ENCODE data around the gene RGPD4. TPM values are rescaled to one million over a fixed set of nuclear protein-coding genes. Genes with fewer than 3 reads are reported as not detected.
A peak's percentile ranks its signal among the peaks of the same experiment; 100 is the strongest.

RGPD4 gene
- total and polyA plus RNA-seq, 2 of the 8 experiments (the other 6 are each of a cell fraction or from before 2014, with no cell fraction given) = not detected

- no peak overlapping the region for H2AK5ac ChIP-seq (ENCODE audit: low read depth, low read length)
- TF ChIP-seq JUN (IDR thresholded peaks at IDR 0.05; ENCODE audit: low read depth, low read length) (no peak), GTF2F1 (IDR thresholded peaks at IDR 0.05; ENCODE audit: borderline replicate concordance, low read depth, low read length) (no peak), ATF3 (IDR thresholded peaks at IDR 0.05; ENCODE audit: insufficient read depth, low read depth, low read length) (no peak), CTCF (IDR thresholded peaks at IDR 0.05; ENCODE audit: control extremely low read depth in 1 of 3, insufficient read depth in 1 of 3, low read depth in 1 of 3, low read length in 3 of 3) (no peak), SP4 (IDR thresholded peaks at IDR 0.05; ENCODE audit: low read length) (no peak)
- no peaks in the 10 kb centered on the region for H4K20me1 ChIP-seq (replicated peaks in 1 of 2; ENCODE audit: control insufficient read depth in 1 of 2, insufficient read depth in 2 of 2, low read length in 2 of 2)
- H3K4me3 ChIP-seq (ENCODE audit: extremely low read depth in 1 of 4, insufficient read depth in 2 of 4, low read depth in 3 of 4, low read length in 4 of 4) = no peak overlapping the region
- no peaks in the 10 kb centered on the region for H3K23me2 ChIP-seq (ENCODE audit: low read depth, low read length)
- H3K18ac ChIP-seq (ENCODE audit: extremely low read depth, low read length) = no peak overlapping the region
- FAIRE-seq (no peak), DNase-seq (ENCODE audit: low read depth in 1 of 2, low spot score in 2 of 2) (no peak)
- no peaks in the 10 kb centered on the region for H3K79me2 ChIP-seq (ENCODE audit: control insufficient read depth in 1 of 2, insufficient read depth in 2 of 2, low read length in 2 of 2)
- H4K8ac ChIP-seq (ENCODE audit: extremely low read depth, insufficient read depth, low read length) = no peak overlapping the region
- no peaks in the 10 kb centered on the region for H3K9me3 ChIP-seq (ENCODE audit: insufficient read depth in 2 of 2, low read depth in 1 of 2, low read length in 1 of 2)
- H3K79me1 ChIP-seq (ENCODE audit: low read depth, low read length) = no peaks in the 10 kb centered on the region
- no peak overlapping the region for H3K4ac ChIP-seq (replicated peaks; ENCODE audit: insufficient read length, low read depth, low read length)
- no peak overlapping the region for H3K14ac ChIP-seq (ENCODE audit: insufficient read length)
- H2BK20ac ChIP-seq (ENCODE audit: low read length) = no peak overlapping the region
- no peak overlapping the region for H3K4me2 ChIP-seq (ENCODE audit: insufficient read depth in 1 of 2, low read depth in 2 of 2, low read length in 2 of 2)
- no peak overlapping the region for H3K56ac ChIP-seq (replicated peaks; ENCODE audit: insufficient read length, low read depth, low read length)
- ChIA-PET CTCF (ENCODE audit: partially characterized antibody) (interaction anchor here (0.8 to 1.4 kb wide), 5 partner anchors 10 to 262 kb away, joined by 3 to 6 read pairs (median 4); no protein-coding TSS in a partner anchor), POLR2A (ENCODE audit: partially characterized antibody) (no interaction called here)
- no peak overlapping the region for H3K27ac ChIP-seq (ENCODE audit: low read depth, low read length)
- 82% methylated on average over 2 of the region's 2 CpGs; no CpG with 5 or more reads in 1 of the 2 experiments for WGBS, 2 experiments (ENCODE audit: extremely low coverage in 1 of 2, insufficient coverage in 1 of 2, insufficient read length in 1 of 2, insufficient replicate concordance in 2 of 2, low coverage in 1 of 2, low lambda C conversion rate in 2 of 2, missing lambda C conversion rate in 1 of 2)
- H2BK120ac ChIP-seq (replicated peaks; ENCODE audit: low read depth, low read length) = no peak overlapping the region
- H4K5ac ChIP-seq (ENCODE audit: insufficient read length, low read depth, low read length) = no peak overlapping the region
- no peak overlapping the region for H3K23ac ChIP-seq (ENCODE audit: insufficient read length)
- no peaks in the 10 kb centered on the region for H3K4me1 ChIP-seq (replicated peaks in 1 of 4; ENCODE audit: control insufficient read depth in 3 of 4, insufficient read depth in 4 of 4, low read length in 3 of 4)
- no peak overlapping the region for H4K91ac ChIP-seq (replicated peaks; ENCODE audit: insufficient read length, low read length)
- no peak overlapping the region for H2BK12ac ChIP-seq (ENCODE audit: low read depth, low read length)
- H2BK15ac ChIP-seq (ENCODE audit: low read length) = no peak overlapping the region
- no peak overlapping the region for H3K9ac ChIP-seq (replicated peaks in 1 of 4; ENCODE audit: extremely low read depth in 1 of 4, low read depth in 3 of 4, low read length in 3 of 4)
- peak overlapping the region; percentile 58; the same call in 1 of the 2 replicates for H2AFZ ChIP-seq (ENCODE audit: low read length)
- H3K36me3 ChIP-seq (ENCODE audit: control insufficient read depth in 2 of 4, insufficient read depth in 4 of 4, low read length in 3 of 4) = no peaks in the 10 kb centered on the region
- H2BK5ac ChIP-seq (ENCODE audit: low read depth, low read length) = no peak overlapping the region
- H3K27me3 ChIP-seq (replicated peaks in 1 of 4; ENCODE audit: control insufficient read depth in 3 of 4, extremely low read depth in 1 of 4, insufficient read depth in 3 of 4, low read length in 3 of 4) = no peaks in the 10 kb centered on the region
Measured at GRCh38 chr2:107932488-107932887, 105.8 kb downstream of the RGPD4 start.
